Activated CD4-positive, alpha-beta T cell treated with anti-CD3 and anti-CD28 coated beads, Interleukin-2, amount 50 U/mL, for 16 hours (primary cell): Measurements from ENCODE around the gene WSCD1.

Experiments used
- DNase-seq: peaks from one replicate; pipeline ENCODE4 v3.0.0-alpha.2; 2020

The WSCD1 gene

GRCh38 chr17:6064868-6065267, 5.3 kb upstream of the WSCD1 start:
- no peak for DNase-seq

GRCh38 chr17:6065351-6065750, 4.8 kb upstream of the WSCD1 start:
- no peak for DNase-seq

- no peak for DNase-seq
These were observed 3.8 kb upstream of the WSCD1 start for GRCh38 chr17:6066183-6066948.

- no peak for DNase-seq
These were observed 3.1 kb upstream of the WSCD1 start for GRCh38 chr17:6067060-6067459.

- DNase-seq: no peak
These were observed 292 bp downstream of the WSCD1 start for GRCh38 chr17:6070430-6070912.

GRCh38 chr17:6070913-6071511, 833 bp downstream of the WSCD1 start:
- DNase-seq: no peak

GRCh38 chr17:6071528-6072065, 1.4 kb downstream of the WSCD1 start:
- no peak for DNase-seq

GRCh38 chr17:6072157-6072556, 2.0 kb downstream of the WSCD1 start:
- DNase-seq: no peak

- DNase-seq: no peak
These were observed 2.4 kb downstream of the WSCD1 start for GRCh38 chr17:6072611-6073010.

GRCh38 chr17:6073620-6074019, 3.4 kb downstream of the WSCD1 start:
- no peak for DNase-seq

- DNase-seq: no peak
These were observed 4.9 kb downstream of the WSCD1 start for GRCh38 chr17:6075050-6075449.

GRCh38 chr17:6075845-6076244, 5.7 kb downstream of the WSCD1 start:
- no peak for DNase-seq

GRCh38 chr17:6077752-6078151, 7.6 kb downstream of the WSCD1 start:
- no peak for DNase-seq

GRCh38 chr17:6078458-6078871, 8.3 kb downstream of the WSCD1 start:
- no peak for DNase-seq

- DNase-seq: no peak
These were observed 9.1 kb downstream of the WSCD1 start for GRCh38 chr17:6079155-6079888.

GRCh38 chr17:6079960-6080359, 9.8 kb downstream of the WSCD1 start:
- no peak for DNase-seq

- no peak for DNase-seq
These were observed 10.7 kb downstream of the WSCD1 start for GRCh38 chr17:6080711-6081430.

GRCh38 chr17:6082335-6082734, 12.2 kb downstream of the WSCD1 start:
- DNase-seq: no peak

- DNase-seq: no peak
These were observed 14.4 kb downstream of the WSCD1 start for GRCh38 chr17:6084311-6085161.

GRCh38 chr17:6085812-6086211, 15.6 kb downstream of the WSCD1 start:
- DNase-seq: no peak

- DNase-seq: no peak
These were observed 16.6 kb downstream of the WSCD1 start for GRCh38 chr17:6086603-6087400.
